Mesothelial cell of epicardium (in vitro differentiated cells): ENCODE data around the gene LHFPL3. TPM values are rescaled to one million over a fixed set of nuclear protein-coding genes. Genes with fewer than 3 reads are reported as not detected.

Experiments used
- DNase-seq, 2 experiments: peaks; one replicate each; pipeline ENCODE4 v3.0.0; 2021; ENCODE audit warnings: low spot score in 2 of 2; ENCODE audit not compliant: unreplicated experiment in 2 of 2
- H3K27ac Mint-ChIP-seq: 2 replicates; pipeline ENCODE4 v1.8.0; 2021; ENCODE audit warnings: mixed read lengths
- H3K27me3 Mint-ChIP-seq: 2 replicates; pipeline ENCODE4 v1.8.0; 2021; ENCODE audit warnings: low read depth, mixed read lengths
- H3K36me3 Mint-ChIP-seq: 2 replicates; pipeline ENCODE4 v1.8.0; 2021; ENCODE audit warnings: mixed read lengths
- H3K4me1 Mint-ChIP-seq: 2 replicates; pipeline ENCODE4 v1.8.0; 2021; ENCODE audit warnings: mixed read lengths
- H3K4me3 Mint-ChIP-seq: 2 replicates; pipeline ENCODE4 v1.8.0; 2021; ENCODE audit warnings: mild to moderate bottlenecking, moderate library complexity, mixed read lengths
- H3K9me3 Mint-ChIP-seq: 2 replicates; pipeline ENCODE4 v1.8.0; 2021; ENCODE audit warnings: mixed read lengths
- total RNA-seq: library from RNA; stranded (reverse); gene quantifications from 3 replicates; pipeline ENCODE4 v1.2.1, GENCODE V29; 2021
- TF ChIP-seq, protein P1 (sequence below): fragments of 200-600 bp; sonication (generic); IDR thresholded peaks from one replicate; pipeline ENCODE4 v1.5.0; 2021; ENCODE audit warnings: antibody characterized with exemption; ENCODE audit not compliant: unreplicated experiment

LHFPL3 gene
- total RNA-seq, 1 donor from 2014 or later = not detected

DNA sequence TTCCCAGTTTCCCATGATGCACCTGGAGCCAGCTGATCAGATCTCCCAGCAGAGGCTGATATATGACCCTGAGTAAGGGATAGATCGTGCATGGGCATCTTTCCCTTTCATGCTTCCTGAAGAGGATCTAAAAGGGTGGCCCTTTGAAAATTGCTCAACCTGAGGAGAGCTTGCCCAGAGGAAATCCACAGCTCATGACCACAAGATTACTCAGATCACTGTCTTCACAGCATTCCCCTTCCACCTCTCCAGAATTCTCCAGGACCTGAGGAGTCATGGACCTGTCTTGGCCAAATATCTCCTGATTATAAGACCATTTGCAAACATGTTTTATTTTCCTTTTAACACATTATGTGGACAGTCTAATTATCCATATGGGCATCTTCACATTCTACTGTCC is 328.1 kb downstream of the LHFPL3 start:
- Mint-ChIP-seq H3K4me1 (no peaks in the 10 kb centered on the region), H3K27ac (no peak overlapping the region), H3K27me3 (peaks cover 17% of the 10 kb centered on the region), H3K9me3 (no peaks in the 10 kb centered on the region), H3K4me3 (no peak overlapping the region), H3K36me3 (no peaks in the 10 kb centered on the region)
- no peak for DNase-seq
- TF ChIP-seq, protein P1, sequence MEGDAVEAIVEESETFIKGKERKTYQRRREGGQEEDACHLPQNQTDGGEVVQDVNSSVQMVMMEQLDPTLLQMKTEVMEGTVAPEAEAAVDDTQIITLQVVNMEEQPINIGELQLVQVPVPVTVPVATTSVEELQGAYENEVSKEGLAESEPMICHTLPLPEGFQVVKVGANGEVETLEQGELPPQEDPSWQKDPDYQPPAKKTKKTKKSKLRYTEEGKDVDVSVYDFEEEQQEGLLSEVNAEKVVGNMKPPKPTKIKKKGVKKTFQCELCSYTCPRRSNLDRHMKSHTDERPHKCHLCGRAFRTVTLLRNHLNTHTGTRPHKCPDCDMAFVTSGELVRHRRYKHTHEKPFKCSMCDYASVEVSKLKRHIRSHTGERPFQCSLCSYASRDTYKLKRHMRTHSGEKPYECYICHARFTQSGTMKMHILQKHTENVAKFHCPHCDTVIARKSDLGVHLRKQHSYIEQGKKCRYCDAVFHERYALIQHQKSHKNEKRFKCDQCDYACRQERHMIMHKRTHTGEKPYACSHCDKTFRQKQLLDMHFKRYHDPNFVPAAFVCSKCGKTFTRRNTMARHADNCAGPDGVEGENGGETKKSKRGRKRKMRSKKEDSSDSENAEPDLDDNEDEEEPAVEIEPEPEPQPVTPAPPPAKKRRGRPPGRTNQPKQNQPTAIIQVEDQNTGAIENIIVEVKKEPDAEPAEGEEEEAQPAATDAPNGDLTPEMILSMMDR = no peak

DNA sequence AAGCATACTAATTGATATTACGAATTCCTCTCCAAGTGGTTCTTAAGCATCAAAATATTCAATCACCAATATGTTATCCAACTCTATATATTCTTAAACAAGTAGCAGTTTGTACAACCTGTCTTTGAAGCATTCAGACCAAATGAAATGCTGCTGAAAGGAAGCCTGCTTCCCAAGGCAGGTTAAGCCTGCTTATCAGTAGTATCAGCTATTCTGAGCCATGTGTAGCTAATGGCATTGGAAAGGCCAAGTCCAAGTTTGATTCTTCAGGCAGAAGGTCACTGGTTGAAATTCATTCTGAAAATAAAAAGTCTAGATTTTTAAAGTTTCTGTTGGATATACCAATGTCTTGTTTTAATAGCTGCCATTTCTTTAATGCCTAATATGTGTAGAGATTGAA is 328.7 kb downstream of the LHFPL3 start:
- no peak overlapping the region for H3K27ac Mint-ChIP-seq
- TF ChIP-seq, protein P1 = no peak
- no peaks in the 10 kb centered on the region for H3K4me1 Mint-ChIP-seq
- H3K36me3 Mint-ChIP-seq = no peaks in the 10 kb centered on the region
- H3K4me3 Mint-ChIP-seq = no peak overlapping the region
- no peak for DNase-seq
- H3K27me3 Mint-ChIP-seq = peaks cover 15% of the 10 kb centered on the region
- no peaks in the 10 kb centered on the region for H3K9me3 Mint-ChIP-seq

DNA sequence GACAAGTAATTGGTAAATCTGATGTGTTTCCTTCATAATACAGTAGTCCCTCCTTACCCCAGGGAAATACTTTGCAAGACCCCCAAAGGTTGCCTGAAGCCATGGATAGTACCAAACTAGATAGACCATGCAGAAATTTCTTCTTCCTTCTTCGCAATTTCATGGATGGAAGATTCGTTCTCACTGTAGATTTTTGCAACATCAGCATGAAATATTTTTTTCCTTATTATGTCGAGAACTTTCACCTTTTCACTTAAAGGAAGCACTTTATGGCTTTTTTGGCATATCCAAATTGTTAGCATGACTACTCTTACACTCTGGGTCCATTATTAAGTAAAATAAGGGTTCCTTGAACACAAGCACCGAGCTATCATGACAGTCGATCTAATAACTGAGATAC is 333.2 kb downstream of the LHFPL3 start:
- H3K27ac Mint-ChIP-seq = no peak overlapping the region
- H3K4me3 Mint-ChIP-seq = no peak overlapping the region
- H3K36me3 Mint-ChIP-seq = no peaks in the 10 kb centered on the region
- H3K27me3 Mint-ChIP-seq = peaks cover 5% of the 10 kb centered on the region
- no peak for DNase-seq
- no peaks in the 10 kb centered on the region for H3K9me3 Mint-ChIP-seq
- TF ChIP-seq, protein P1 = no peak
- H3K4me1 Mint-ChIP-seq = no peaks in the 10 kb centered on the region

DNA sequence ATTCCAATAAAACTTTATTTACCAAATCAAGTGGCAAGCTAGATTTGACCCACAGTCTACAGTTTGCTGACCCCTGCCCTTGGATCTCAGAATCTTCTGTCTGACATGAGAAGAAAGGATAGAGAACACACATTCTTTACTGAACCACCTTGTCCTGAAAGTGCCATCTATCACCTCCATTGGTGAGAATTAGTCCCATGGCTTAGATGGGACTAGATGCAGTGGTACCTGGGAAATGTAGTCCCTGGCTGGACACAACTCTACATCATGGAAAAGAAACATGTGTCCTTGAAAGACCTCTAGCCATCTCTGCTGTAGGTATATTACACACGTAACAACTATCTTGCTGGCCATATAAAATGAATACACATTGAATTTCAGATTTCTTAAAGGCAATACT is 336.2 kb downstream of the LHFPL3 start:
- H3K27me3 Mint-ChIP-seq = peaks cover 2% of the 10 kb centered on the region
- no peak overlapping the region for H3K4me3 Mint-ChIP-seq
- H3K4me1 Mint-ChIP-seq = no peaks in the 10 kb centered on the region
- peaks cover 5% of the 10 kb centered on the region for H3K9me3 Mint-ChIP-seq
- H3K36me3 Mint-ChIP-seq = no peaks in the 10 kb centered on the region
- DNase-seq = no peak
- TF ChIP-seq, protein P1 = no peak
- H3K27ac Mint-ChIP-seq = no peak overlapping the region

DNA sequence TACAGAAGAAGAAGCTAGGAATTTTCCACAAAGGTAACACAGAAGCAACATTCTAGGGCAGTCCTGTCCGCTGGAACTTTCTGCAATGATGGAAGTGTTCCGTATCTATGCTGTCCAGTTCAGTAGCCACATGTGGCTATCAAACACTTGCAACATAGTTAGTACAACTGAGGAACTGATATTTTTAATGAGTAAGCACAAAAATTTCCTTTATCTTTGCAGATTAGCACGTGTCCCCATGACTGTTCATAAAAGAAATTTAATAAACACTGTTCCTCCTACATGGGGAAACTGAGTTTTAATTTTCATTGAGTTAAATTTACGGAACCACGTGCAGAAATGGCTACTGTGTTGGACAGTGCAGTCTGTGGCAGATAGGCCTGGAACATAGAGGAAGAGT is 349.2 kb downstream of the LHFPL3 start:
- H3K27ac Mint-ChIP-seq = no peak overlapping the region
- peaks cover 17% of the 10 kb centered on the region for H3K27me3 Mint-ChIP-seq
- TF ChIP-seq, protein P1 = no peak
- no peaks in the 10 kb centered on the region for H3K4me1 Mint-ChIP-seq
- no peaks in the 10 kb centered on the region for H3K9me3 Mint-ChIP-seq
- no peak for DNase-seq
- H3K36me3 Mint-ChIP-seq = no peaks in the 10 kb centered on the region
- H3K4me3 Mint-ChIP-seq = no peak overlapping the region

DNA sequence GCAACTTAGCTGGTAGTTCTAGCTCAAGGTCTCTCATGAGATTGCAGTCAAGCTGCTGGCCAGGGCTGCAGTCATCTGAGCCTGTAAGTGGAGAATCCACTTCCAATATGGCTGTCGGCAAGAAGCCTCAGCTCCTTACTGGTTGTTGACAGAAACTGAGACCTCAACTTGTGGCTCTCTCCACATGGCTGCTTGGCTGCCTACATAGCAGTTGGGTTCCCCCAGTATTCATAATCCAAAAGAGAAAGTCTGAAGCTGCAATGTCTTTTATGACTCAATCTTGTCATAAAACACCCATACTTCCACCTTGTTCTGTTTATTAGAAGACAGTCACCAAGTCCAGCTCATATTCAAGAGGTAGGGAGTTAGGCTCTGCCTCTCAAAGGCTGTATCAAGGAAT is 350.7 kb downstream of the LHFPL3 start:
- peaks cover 13% of the 10 kb centered on the region for H3K27me3 Mint-ChIP-seq
- H3K36me3 Mint-ChIP-seq = no peaks in the 10 kb centered on the region
- TF ChIP-seq, protein P1 = no peak
- H3K9me3 Mint-ChIP-seq = no peaks in the 10 kb centered on the region
- H3K4me1 Mint-ChIP-seq = no peaks in the 10 kb centered on the region
- no peak for DNase-seq
- no peak overlapping the region for H3K27ac Mint-ChIP-seq
- no peak overlapping the region for H3K4me3 Mint-ChIP-seq
